ENCODE results near the gene CRYGN. TPM values are rescaled to one million over a fixed set of nuclear protein-coding genes. Genes with fewer than 3 reads are reported as not detected.

The CRYGN gene
- total RNA-seq, 3 donors from 2014 or later, result 0.51 TPM; not detected in 2

- ATAC-seq (peak; percentile 93), DNase-seq (peak in 1 of 3 donors; percentile 33)
- H3K4me1 ChIP-seq (ENCODE audit: low read depth), result no peaks in the 10 kb centered on the region
- TF ChIP-seq CTCF (IDR thresholded peaks at IDR 0.05), result no peak
- H3K9me3 ChIP-seq, result no peaks in the 10 kb centered on the region
- H3K4me3 ChIP-seq, result no peak overlapping the region
- H3K36me3 ChIP-seq (ENCODE audit: low read depth), result no peaks in the 10 kb centered on the region
- intact Hi-C loops (cut with DNase I, micrococcal nuclease), result no loop called here
Measured at GRCh38 chr7:151484971-151485707, 45.2 kb upstream of the CRYGN start.

- intact Hi-C loops (cut with DNase I, micrococcal nuclease), result no loop called here
- H3K36me3 ChIP-seq (ENCODE audit: low read depth), result no peaks in the 10 kb centered on the region
- DNase-seq (no peak), ATAC-seq (no peak)
- TF ChIP-seq CTCF (IDR thresholded peaks at IDR 0.05), result no peak
- H3K4me1 ChIP-seq (ENCODE audit: low read depth), result no peaks in the 10 kb centered on the region
- no peak overlapping the region for H3K4me3 ChIP-seq
- no peaks in the 10 kb centered on the region for H3K9me3 ChIP-seq
Measured at GRCh38 chr7:151483711-151483983, 43.7 kb upstream of the CRYGN start.

GRCh38 chr7:151482883-151483710, 43.2 kb upstream of the CRYGN start:
- TF ChIP-seq CTCF (IDR thresholded peaks at IDR 0.05), result no peak

GRCh38 chr7:151481650-151482505, 41.9 kb upstream of the CRYGN start:
- H3K36me3 ChIP-seq (ENCODE audit: low read depth), result no peaks in the 10 kb centered on the region
- no peaks in the 10 kb centered on the region for H3K9me3 ChIP-seq
- H3K4me3 ChIP-seq, result no peak overlapping the region
- no peaks in the 10 kb centered on the region for H3K4me1 ChIP-seq (ENCODE audit: low read depth)
- DNase-seq (no peak), ATAC-seq (no peak)
- TF ChIP-seq CTCF (IDR thresholded peaks at IDR 0.05), result no peak
- intact Hi-C loops (cut with DNase I, micrococcal nuclease), result no loop called here

More at GRCh38 chr7:151482883-151483710, 43.2 kb upstream of the CRYGN start:
- Histone ChIP-seq H3K9me3 (no peaks in the 10 kb centered on the region), H3K4me1 (ENCODE audit: low read depth) (no peaks in the 10 kb centered on the region), H3K36me3 (ENCODE audit: low read depth) (no peaks in the 10 kb centered on the region), H3K4me3 (no peak overlapping the region)
- DNase-seq (no peak), ATAC-seq (peak; percentile 40)
- intact Hi-C loops (cut with DNase I, micrococcal nuclease), result no loop called here

GRCh38 chr7:151477867-151478266, 37.9 kb upstream of the CRYGN start:
- DNase-seq (no peak), ATAC-seq (no peak)
- Histone ChIP-seq H3K36me3 (ENCODE audit: low read depth) (no peaks in the 10 kb centered on the region), H3K9me3 (no peaks in the 10 kb centered on the region), H3K4me1 (ENCODE audit: low read depth) (no peaks in the 10 kb centered on the region), H3K4me3 (no peak overlapping the region)
- TF ChIP-seq CTCF (IDR thresholded peaks at IDR 0.05), result no peak
- intact Hi-C loops (cut with DNase I, micrococcal nuclease), result no loop called here
